Activated CD8-positive, alpha-beta memory T cell treated with anti-CD3 and anti-CD28 coated beads, Interleukin-2, amount 50 U/mL, for 48 hours (primary cell): ENCODE data around the gene MYZAP.
A peak's percentile ranks its signal among the peaks of the same experiment; 100 is the strongest.

Experiments
- DNase-seq: peaks from one replicate; pipeline ENCODE4 v3.0.0-alpha.2; 2020

Gene MYZAP

GRCh38 chr15:57563416-57563815 is 28.3 kb upstream of the MYZAP start:
- no peak for DNase-seq

GRCh38 chr15:57565311-57565710 is 26.4 kb upstream of the MYZAP start:
- no peak for DNase-seq

GRCh38 chr15:57566834-57567233 is 24.9 kb upstream of the MYZAP start:
- DNase-seq, result no peak

- DNase-seq, result no peak
These were observed 23.8 kb upstream of the MYZAP start for GRCh38 chr15:57567891-57568290.

- DNase-seq, result no peak
These were observed 23.4 kb upstream of the MYZAP start for GRCh38 chr15:57568299-57568698.

GRCh38 chr15:57570340-57570739 is 21.4 kb upstream of the MYZAP start:
- DNase-seq, result no peak

GRCh38 chr15:57570994-57571393 is 20.7 kb upstream of the MYZAP start:
- no peak for DNase-seq

- no peak for DNase-seq
These were observed 20.0 kb upstream of the MYZAP start for GRCh38 chr15:57571725-57572124.

- DNase-seq, result no peak
These were observed 19.2 kb upstream of the MYZAP start for GRCh38 chr15:57572468-57572867.

- DNase-seq, result no peak
These were observed 18.6 kb upstream of the MYZAP start for GRCh38 chr15:57573151-57573550.

- DNase-seq, result peak; percentile 10
These were observed 16.3 kb upstream of the MYZAP start for GRCh38 chr15:57575363-57575762.

- no peak for DNase-seq
These were observed 13.3 kb upstream of the MYZAP start for GRCh38 chr15:57578288-57578900.

GRCh38 chr15:57580428-57580827 is 11.3 kb upstream of the MYZAP start:
- DNase-seq, result peak; percentile 17

GRCh38 chr15:57580866-57581265 is 10.8 kb upstream of the MYZAP start:
- DNase-seq, result peak; percentile 10

GRCh38 chr15:57582090-57582489 is 9.6 kb upstream of the MYZAP start:
- DNase-seq, result no peak

GRCh38 chr15:57583282-57583681 is 8.4 kb upstream of the MYZAP start:
- no peak for DNase-seq

- DNase-seq, result no peak
These were observed 8.0 kb upstream of the MYZAP start for GRCh38 chr15:57583720-57584119.

- DNase-seq, result no peak
These were observed 4.9 kb upstream of the MYZAP start for GRCh38 chr15:57586661-57587424.

GRCh38 chr15:57589281-57589680 is 2.4 kb upstream of the MYZAP start:
- no peak for DNase-seq

- no peak for DNase-seq
These were observed 1.9 kb upstream of the MYZAP start for GRCh38 chr15:57589754-57590153.

- no peak for DNase-seq
These were observed 375 bp upstream of the MYZAP start for GRCh38 chr15:57591237-57591821.

GRCh38 chr15:57592426-57592825 is 722 bp downstream of the MYZAP start:
- no peak for DNase-seq

GRCh38 chr15:57592836-57593420 is 1.2 kb downstream of the MYZAP start:
- no peak for DNase-seq

- no peak for DNase-seq
These were observed 2.8 kb downstream of the MYZAP start for GRCh38 chr15:57594479-57594878.
